Ovary (tissue), 3 donors: Measurements from ENCODE around the gene CXorf49B.
"Not testable (repeated sequence)": the region's sequence is repeated elsewhere in the genome, so short reads cannot be mapped to it uniquely, and the experiment has no call there.

Source experiments
- CTCF ChIP-seq, 3 donors: fragments of 450-650 bp in 2 of 3; fragments of 200-600 bp in 1 of 3; IDR thresholded peaks; one replicate each; pipeline versions ENCODE4 v1.5.1 to v1.8.0; 2016 to 2022; ENCODE audit warnings: antibody characterized with exemption in 3 of 3, mild to moderate bottlenecking in 1 of 3
- EP300 ChIP-seq: sonication (generic); formaldehyde crosslinking; IDR thresholded peaks from one replicate; pipeline ENCODE4 v1.6.1; 2017; ENCODE audit warnings: antibody characterized with exemption
- donor health status: DM: no; HTN: no; CAD: no.

GRCh38 chrX:71765613-71766012 is 2.5 kb downstream of the CXorf49B start:
- TF ChIP-seq CTCF (IDR thresholded peaks at IDR 0.05); EP300: not testable (repeated sequence)
